KMS-11 (cell line): ENCODE data around the gene SLC35F4.

Experiments
- H2AFZ ChIP-seq: fragments of 200-600 bp; sonication (generic); 2 replicates; pipeline ENCODE4 v1.6.1; 2016; ENCODE audit warnings: antibody characterized with exemption, mixed run types, low read depth
- H3K27ac ChIP-seq: fragments of 200-600 bp; sonication (generic); 2 replicates; pipeline ENCODE4 v1.6.1; 2016; ENCODE audit warnings: mild to moderate bottlenecking, mixed run types
- H3K27me3 ChIP-seq: fragments of 200-600 bp; sonication (generic); 2 replicates; pipeline ENCODE4 v1.6.1; 2017; ENCODE audit warnings: mild to moderate bottlenecking, low read depth, mixed run types, moderate library complexity; ENCODE audit not compliant: insufficient read depth
- H3K36me3 ChIP-seq: fragments of 200-600 bp; sonication (generic); 2 replicates; pipeline ENCODE4 v1.6.1; 2017; ENCODE audit warnings: mild to moderate bottlenecking, mixed run types; ENCODE audit not compliant: insufficient read depth
- H3K4me1 ChIP-seq: fragments of 200-600 bp; sonication (generic); 2 replicates; pipeline ENCODE4 v1.6.1; 2016; ENCODE audit warnings: mild to moderate bottlenecking, low read depth, mixed run types; ENCODE audit not compliant: poor library complexity, severe bottlenecking
- H3K4me2 ChIP-seq: fragments of 200-600 bp; sonication (generic); 2 replicates; pipeline ENCODE4 v1.7.0; 2016; ENCODE audit warnings: mild to moderate bottlenecking, mixed run types
- H3K4me3 ChIP-seq: fragments of 200-600 bp; sonication (generic); IDR thresholded peaks from 2 replicates; pipeline ENCODE4 v1.6.1; 2017; ENCODE audit warnings: low read depth, low read length, mixed read lengths; ENCODE audit not compliant: insufficient read depth
- H3K79me2 ChIP-seq: fragments of 200-600 bp; sonication (generic); 2 replicates; pipeline ENCODE4 v1.6.1; 2016; ENCODE audit warnings: low read depth, mixed run types; ENCODE audit not compliant: insufficient read depth
- H3K9ac ChIP-seq: fragments of 200-600 bp; sonication (generic); 2 replicates; pipeline ENCODE4 v1.6.1; 2016; ENCODE audit warnings: mild to moderate bottlenecking, mixed run types
- H4K20me1 ChIP-seq: fragments of 200-600 bp; sonication (generic); 2 replicates; pipeline ENCODE4 v1.6.1; 2016; ENCODE audit warnings: mild to moderate bottlenecking, mixed run types; ENCODE audit not compliant: insufficient read depth
- TF ChIP-seq, protein P1 (sequence below): fragments of 200-600 bp; sonication (generic); conservative IDR thresholded peaks from 2 replicates; pipeline ENCODE4 v1.6.1; 2017; ENCODE audit warnings: low read depth, mild to moderate bottlenecking, antibody characterized with exemption, low read length, moderate library complexity, mixed read lengths

The SLC35F4 gene

DNA sequence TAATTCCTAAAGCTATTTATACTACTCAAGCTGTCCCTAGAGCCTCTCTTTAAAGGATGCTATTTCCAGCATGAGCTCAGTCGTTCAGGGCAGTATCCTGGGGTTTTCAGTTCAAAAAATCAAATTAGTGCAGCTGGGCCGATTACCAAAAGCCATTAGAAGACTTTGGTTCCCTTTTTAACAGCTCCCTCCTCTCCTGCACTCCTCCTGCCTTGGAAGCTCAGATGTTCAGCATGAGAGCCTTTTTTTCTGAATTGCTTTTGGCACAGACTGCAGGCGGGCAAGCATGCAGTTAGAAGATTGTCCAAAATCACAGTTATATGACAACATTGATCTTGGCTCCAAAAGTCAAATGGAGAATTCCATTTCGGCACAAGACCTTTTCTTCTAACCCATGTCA is 179.6 kb downstream of the SLC35F4 start:
- no peaks in the 10 kb centered on the region for H4K20me1 ChIP-seq
- H3K27me3 ChIP-seq: no peaks in the 10 kb centered on the region
- TF ChIP-seq, protein P1, sequence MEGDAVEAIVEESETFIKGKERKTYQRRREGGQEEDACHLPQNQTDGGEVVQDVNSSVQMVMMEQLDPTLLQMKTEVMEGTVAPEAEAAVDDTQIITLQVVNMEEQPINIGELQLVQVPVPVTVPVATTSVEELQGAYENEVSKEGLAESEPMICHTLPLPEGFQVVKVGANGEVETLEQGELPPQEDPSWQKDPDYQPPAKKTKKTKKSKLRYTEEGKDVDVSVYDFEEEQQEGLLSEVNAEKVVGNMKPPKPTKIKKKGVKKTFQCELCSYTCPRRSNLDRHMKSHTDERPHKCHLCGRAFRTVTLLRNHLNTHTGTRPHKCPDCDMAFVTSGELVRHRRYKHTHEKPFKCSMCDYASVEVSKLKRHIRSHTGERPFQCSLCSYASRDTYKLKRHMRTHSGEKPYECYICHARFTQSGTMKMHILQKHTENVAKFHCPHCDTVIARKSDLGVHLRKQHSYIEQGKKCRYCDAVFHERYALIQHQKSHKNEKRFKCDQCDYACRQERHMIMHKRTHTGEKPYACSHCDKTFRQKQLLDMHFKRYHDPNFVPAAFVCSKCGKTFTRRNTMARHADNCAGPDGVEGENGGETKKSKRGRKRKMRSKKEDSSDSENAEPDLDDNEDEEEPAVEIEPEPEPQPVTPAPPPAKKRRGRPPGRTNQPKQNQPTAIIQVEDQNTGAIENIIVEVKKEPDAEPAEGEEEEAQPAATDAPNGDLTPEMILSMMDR: no peak
- H3K27ac ChIP-seq: no peak overlapping the region
- H3K79me2 ChIP-seq: no peaks in the 10 kb centered on the region
- no peaks in the 10 kb centered on the region for H3K4me1 ChIP-seq
- H2AFZ ChIP-seq: no peak overlapping the region
- no peak overlapping the region for H3K4me2 ChIP-seq
- no peaks in the 10 kb centered on the region for H3K36me3 ChIP-seq
- H3K4me3 ChIP-seq: no peak overlapping the region
- no peak overlapping the region for H3K9ac ChIP-seq

DNA sequence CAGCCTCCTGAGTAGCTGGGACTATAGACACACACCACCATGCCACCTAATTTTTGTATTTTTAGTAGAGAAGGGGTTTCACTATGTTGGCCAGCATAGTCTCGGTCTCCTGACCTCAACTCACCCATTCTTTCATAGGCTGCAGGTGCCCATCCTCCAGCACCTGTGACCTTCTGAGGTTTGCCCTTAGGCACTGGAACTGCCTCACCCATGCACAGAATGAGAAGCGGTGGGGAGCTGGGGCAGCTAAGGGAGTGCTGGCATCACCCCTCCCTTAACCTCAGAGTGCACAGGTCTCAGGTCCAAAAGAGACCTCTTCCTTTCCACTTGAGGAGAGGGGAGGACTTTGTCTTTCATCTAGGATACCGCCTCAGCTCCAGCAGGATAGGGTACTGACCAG is 194.9 kb downstream of the SLC35F4 start:
- H3K36me3 ChIP-seq: no peaks in the 10 kb centered on the region
- H3K79me2 ChIP-seq: no peaks in the 10 kb centered on the region
- TF ChIP-seq, protein P1: no peak

DNA sequence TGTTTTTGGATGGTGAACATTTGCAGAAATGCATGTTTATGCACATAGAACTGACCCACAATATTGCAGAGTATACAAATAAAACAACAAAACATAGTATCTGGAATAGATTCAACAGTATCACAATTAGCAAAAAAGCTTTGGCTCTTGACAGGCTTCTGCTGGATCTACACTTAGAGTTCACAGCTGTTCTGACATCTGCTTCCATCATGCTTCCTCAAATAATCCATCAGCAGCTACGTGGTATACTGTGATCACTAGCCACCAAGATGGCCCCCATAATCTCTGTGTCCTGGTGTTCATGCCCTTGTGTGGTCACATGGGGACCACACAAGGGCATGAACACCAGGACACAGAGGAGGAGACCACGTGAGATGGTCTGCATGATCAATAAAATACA is 205.7 kb downstream of the SLC35F4 start:
- no peaks in the 10 kb centered on the region for H3K79me2 ChIP-seq
- H3K36me3 ChIP-seq: no peaks in the 10 kb centered on the region
- no peak overlapping the region for H2AFZ ChIP-seq
- H3K27me3 ChIP-seq: no peaks in the 10 kb centered on the region
- H3K4me3 ChIP-seq: no peak overlapping the region
- H3K27ac ChIP-seq: no peak overlapping the region
- H3K4me1 ChIP-seq: no peaks in the 10 kb centered on the region
- no peak overlapping the region for H3K4me2 ChIP-seq
- TF ChIP-seq, protein P1: no peak
- no peak overlapping the region for H3K9ac ChIP-seq
- no peaks in the 10 kb centered on the region for H4K20me1 ChIP-seq

More for the DNA sequence above, 194.9 kb downstream of the SLC35F4 start:
- no peak overlapping the region for H3K4me3 ChIP-seq
- H3K4me1 ChIP-seq: no peaks in the 10 kb centered on the region
- H3K27me3 ChIP-seq: no peaks in the 10 kb centered on the region
- no peak overlapping the region for H3K9ac ChIP-seq
- H4K20me1 ChIP-seq: no peaks in the 10 kb centered on the region
- H3K27ac ChIP-seq: no peak overlapping the region
- H2AFZ ChIP-seq: no peak overlapping the region
- H3K4me2 ChIP-seq: no peak overlapping the region

DNA sequence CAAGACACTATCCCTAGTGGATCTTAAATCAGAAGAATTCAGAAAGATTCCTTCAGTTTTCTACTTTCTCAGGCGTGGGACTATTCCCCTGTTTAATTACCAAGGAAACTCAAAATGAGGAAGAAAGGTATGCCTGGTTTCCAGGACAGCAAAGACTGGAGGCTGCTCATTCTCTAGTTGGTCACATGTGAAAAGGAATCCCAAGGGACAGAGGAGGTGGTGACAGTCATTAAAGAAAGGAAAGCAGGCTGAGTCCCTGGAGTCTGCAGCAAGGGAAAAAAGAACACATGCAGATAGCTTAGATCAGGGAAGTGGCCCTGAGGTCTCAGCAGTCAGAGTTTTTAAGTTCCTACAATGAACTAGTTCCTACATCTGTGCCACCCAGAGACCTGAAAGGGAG is 206.8 kb downstream of the SLC35F4 start:
- TF ChIP-seq, protein P1: no peak
- H3K9ac ChIP-seq: no peak overlapping the region

More for the DNA sequence above, 206.8 kb downstream of the SLC35F4 start:
- Histone ChIP-seq H3K79me2 (no peaks in the 10 kb centered on the region), H4K20me1 (no peaks in the 10 kb centered on the region), H3K27ac (no peak overlapping the region), H3K4me2 (no peak overlapping the region), H3K36me3 (no peaks in the 10 kb centered on the region), H3K4me1 (no peaks in the 10 kb centered on the region), H3K4me3 (no peak overlapping the region), H2AFZ (no peak overlapping the region), H3K27me3 (no peaks in the 10 kb centered on the region)
